Stimulated activated CD8-positive, alpha-beta memory T cell treated with anti-CD3 and anti-CD28 coated beads, Interleukin-15, amount 100 ng/mL, for 4 hours (primary cell): Measurements from ENCODE around the gene CAMKMT.

Experiments used
- DNase-seq, 2 donors: peaks; one replicate each; pipeline ENCODE4 v3.0.0-alpha.2; 2020; ENCODE audit warnings: low read depth in 2 of 2

Gene CAMKMT

DNA sequence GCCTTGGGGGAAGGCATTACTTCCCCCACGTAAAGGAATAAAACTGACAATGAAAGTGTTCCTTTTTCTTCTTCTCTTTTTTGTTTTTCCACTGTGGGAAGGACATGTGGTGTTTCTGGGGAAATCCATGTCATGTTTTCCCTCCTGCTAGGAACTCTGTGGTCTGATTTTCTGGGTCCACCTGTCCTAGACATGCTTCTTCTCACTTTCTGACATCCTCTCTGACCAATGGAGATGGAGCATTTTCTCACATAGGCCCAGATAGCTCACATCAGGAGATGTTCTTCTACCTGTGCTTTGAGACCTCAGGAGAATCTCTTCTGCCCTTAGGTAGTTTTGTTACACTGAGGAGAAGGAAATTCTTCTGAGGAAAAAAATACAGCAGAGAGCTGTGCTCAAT, 327.8 kb downstream of the CAMKMT start:
- no peak for DNase-seq

DNA sequence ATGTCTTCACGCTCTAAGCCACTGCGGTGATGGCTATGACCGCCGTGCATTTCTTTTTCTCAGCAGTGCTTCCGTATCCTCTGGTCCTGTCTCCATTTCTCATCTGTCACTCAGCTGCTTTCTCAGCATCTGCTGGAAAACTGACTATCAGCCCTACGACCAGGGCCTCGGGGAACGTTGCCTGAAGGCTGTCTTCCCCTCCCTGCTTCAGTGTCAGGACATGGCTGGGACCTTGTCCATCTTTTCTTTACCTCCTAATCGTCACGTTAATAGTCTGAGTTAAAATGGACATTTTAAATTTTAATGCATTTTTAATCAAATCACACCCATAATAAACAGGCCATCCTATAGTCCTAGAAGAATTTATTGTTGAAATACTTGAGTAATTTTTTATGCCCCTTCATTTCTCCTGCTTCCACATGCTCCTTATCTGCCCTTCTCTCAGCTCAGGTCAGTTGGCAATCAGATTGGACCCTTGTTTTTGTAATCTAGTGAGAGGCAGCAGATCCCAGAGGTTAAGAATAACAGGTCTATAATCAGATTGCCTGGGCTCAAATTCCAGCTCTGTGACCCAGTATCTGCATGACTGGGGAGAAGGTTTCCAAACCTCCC, 329.5 kb downstream of the CAMKMT start:
- DNase-seq, result no peak

DNA sequence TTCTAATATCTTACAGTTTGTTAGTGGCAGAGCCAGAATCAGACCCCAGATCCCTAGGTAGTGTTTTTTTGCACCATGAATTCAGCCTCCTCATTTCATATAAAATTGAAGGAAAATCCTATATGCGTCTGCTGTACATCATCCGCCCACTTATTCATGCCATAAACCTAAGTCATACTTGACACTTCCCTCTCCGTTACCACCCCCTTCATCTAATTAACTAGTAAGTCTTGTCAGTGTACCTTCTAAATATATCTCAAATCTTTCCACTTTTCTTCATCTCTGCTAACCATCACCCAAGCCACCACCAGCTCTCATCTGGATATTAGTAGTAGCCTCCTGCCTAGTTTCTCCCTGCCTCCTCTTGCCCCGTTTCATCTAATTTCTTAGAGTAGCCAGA, 331.1 kb downstream of the CAMKMT start:
- no peak for DNase-seq

- no peak for DNase-seq
These were observed 339.1 kb downstream of the CAMKMT start for GRCh38 chr2:44700824-44701223.

DNA sequence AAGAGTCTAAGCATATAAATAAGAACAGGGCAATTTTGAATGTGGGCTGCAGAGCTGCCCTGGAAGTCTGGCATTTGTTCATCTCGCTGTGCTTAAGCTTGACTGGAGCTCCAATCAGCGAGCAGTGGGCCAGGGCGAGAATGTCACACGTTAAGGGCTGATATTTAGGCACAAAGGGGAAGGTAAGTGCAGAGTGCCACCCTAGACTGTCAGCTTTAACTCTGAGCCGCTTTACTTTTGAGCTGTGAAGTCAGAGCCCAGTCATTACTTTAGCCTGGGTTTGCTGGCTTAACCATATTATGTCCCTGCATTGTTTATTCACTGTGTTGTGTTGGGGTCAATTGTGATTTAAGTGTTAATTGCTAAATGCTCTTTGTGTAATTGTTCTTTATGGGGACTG, 343.6 kb downstream of the CAMKMT start:
- no peak for DNase-seq

DNA sequence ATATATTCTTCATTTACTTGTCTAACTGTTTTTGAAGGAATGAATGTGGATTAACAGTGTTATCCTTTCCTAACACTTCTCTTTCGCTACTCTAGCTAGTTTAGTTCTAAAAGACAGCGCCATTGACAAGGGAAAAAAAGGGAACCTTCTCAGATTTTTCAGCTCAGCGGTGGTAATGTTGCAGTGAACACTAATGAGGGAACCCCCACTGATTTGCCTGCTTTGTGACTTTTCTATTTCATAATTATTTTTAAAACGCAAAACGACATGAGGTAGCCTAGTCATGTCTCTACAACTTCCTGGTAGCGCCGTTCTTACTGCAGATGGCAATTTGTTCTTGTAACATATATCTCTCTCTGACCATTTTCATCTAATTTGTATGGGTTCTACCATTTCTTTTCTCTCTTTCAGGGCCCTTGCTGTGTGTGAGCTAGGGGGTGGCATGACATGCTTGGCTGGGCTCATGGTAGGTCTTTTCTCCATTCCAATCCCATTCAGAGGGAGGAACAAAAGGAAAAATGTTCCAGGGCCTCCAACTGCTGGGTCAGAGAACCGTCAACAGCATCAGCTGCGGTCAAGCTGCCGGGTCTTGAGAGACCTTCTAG, 344.2 kb downstream of the CAMKMT start:
- no peak for DNase-seq

DNA sequence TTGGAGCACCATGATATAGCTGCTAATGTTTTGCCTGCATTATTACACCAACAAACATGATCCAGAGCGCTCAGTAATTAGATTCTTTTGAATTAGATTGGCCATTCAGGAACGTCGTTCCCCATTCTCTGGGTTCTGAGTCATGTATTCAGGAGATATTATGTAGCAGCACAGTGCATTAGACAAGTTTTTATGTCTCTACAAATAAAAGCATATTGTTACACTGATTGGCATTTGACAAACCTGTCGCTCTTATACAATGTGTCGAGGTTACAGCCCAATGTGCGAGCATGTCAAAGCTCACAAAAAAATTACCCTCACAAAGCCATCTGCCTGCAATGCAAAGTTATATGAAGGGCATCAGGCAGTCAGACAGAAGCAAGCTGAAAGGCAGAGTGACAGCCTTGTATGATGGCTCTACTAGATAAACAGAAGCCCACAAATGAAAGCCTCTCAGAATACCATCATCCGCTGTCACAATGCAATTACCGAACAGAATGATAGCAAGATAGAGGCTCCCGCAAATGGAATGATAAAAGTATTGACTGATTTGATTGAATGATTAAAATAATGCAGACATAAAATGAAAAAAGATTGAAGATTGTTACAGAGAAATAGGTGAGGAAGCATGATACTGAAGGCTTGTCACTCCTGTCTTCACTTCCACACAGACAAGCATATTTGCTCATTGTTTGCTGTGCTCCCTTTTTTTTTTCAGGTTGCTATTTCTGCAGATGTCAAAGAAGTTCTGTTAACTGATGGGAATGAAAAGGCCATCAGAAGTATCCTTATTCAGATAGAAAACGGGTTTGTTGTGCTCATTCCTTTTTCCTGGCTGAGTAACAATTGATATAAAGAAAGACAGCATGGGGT, 345.2 kb downstream of the CAMKMT start:
- no peak for DNase-seq

DNA sequence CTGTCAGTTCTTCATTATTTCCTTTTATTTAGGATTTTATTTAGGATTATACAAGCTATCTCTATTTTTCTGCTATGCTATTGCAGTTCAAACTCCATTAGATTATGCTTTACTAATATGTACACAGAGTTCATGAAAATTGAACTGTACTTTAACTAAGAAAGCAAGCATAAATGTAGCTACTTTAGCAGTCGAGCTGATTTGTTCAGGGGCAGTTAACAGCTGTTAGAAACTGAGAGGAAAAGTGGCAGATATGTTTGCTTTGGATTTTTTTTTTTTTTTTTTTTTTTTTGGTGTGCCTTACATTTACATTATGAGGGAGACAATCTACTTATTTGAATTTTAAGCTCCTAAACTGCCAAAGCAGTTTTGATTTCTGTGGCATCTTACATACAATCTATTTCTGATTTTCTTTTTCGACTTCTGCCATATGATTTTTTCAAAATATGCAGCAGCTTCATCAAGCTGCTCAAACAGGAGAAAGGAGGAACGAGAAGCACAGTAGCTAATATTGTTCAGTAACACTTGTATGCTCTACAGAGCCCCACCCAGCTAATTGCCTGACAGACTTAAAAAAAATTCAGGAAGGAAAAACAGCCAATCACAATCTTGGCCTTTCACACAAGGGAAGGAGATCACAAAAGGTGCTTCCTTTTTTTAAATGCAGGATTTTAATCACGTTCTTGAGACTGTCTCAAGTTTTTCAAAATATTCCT, 346.4 kb downstream of the CAMKMT start:
- DNase-seq, result no peak

GRCh38 chr2:44708661-44709000, 346.9 kb downstream of the CAMKMT start:
- DNase-seq, result no peak

DNA sequence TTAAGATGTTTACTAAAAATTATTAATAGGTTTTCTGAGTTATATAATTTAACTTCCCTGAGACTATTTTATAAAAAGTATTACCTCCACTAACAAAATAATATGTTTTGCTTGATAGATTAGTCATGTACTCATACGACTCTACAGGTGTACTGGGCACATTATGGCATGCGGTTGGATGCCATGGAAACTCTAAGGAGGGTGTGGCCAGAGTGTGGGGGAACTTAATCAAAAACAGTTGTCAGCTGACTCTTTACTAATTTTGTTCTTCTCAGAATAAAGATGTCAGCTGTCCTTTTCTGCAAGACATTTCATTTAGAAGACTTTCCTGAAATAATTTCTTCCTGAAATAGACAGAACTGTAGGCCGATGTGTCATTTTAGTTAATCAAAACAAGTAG, 351.4 kb downstream of the CAMKMT start:
- no peak for DNase-seq

DNA sequence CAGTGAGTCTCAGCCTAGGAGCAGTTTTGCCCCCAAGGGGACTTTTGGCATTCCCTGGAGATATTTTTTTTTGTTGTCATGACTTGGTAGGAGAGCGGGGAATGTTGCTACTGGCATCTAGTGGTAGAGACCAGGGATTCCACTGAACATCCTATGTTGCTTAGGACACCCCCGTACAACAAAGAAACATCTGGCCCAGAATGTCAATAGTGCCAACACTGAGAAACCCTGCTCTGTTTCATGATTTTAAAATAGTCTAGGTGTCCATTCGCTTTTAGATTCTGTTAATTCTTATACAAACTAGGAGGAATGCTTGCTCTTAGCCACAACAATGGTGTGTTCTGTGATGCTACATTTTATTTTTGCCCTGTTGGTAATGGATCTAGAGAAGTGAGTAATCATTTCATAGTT, 353.9 kb downstream of the CAMKMT start:
- DNase-seq, result no peak

DNA sequence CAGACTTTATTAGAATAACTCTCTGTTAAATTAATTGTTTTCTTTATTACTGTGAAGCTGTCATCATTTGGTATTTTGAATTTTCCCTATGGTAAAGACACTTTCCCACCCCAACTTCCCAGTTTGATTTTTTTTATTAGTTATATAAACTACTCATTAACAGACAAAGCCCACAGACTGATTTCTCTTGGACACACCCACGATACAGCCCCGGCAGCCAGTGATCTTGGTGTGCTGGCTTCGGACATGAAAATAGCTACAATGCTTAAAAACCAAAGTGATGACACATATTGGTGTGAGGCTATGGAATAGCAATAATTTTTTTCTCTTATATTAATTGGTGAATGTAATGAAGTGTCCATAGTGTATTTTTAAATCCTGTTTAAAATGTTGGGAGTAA, 354.4 kb downstream of the CAMKMT start:
- no peak for DNase-seq

GRCh38 chr2:44718431-44718830, 356.7 kb downstream of the CAMKMT start:
- DNase-seq, result no peak

DNA sequence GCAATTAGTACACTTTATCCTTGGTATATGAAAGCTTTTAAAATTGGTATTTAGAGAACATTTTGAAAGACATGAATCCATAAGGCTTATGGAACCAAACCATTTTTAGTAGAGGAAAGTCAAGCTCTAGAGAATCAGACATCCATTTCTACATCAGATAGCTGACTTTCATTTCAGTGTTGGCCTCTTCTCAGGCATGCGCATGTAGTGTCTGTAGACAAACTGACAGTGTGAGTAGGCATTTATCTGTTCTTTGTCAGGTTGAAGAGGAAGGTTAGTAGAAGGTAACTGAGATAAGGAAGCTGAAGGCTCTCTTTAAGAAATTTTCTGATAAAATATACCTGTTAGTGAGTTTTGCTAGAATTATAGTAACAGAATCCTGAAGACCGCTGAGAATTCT, 357.8 kb downstream of the CAMKMT start:
- no peak for DNase-seq

DNA sequence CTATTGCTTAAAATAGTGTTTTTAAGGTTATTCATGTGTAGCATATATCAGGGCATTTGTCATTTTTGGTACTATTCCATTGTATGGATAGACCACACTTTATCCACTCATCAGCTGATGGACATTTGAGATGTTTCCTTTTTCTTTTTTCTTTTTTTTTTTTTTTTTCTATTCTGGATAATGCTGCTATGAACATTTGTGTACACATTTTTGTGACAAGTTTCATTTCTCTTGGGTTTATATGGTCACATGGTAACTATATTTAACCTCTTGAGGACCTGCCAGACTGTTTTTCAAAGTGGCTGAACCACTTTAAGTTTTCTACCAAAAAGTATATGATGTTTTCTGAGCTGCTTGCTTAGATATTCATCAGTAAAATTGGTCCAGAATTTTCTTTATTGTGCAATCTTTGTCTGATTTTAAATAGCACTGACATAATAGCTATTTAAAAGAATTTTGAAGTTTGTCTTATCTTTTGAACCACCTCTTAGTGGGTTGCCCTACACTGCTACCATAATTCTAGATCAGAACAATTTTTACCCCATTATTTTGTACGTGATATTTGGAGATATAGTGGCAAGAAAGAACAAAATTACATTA, 360.4 kb downstream of the CAMKMT start:
- no peak for DNase-seq

GRCh38 chr2:44723921-44724320, 362.2 kb downstream of the CAMKMT start:
- no peak for DNase-seq

DNA sequence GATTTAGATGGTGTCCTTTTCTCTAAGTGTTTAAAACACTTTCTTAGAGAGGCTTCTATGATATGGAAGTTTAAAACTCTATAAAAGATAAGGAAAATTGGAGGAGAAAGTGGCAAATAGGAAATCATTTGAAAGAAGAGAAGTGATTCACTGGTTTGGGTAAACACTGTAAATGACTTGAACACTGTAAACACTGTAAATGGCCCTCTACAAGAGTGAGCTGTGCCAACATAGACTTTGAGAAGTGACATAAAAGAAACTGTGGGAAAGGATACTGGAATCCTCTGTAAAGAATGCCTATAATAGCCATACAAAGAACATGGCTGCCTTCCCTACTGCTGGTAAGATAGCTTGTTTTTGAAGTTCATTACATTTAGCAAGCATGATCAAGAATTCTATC, 368.8 kb downstream of the CAMKMT start:
- no peak for DNase-seq

GRCh38 chr2:44731505-44731904, 369.8 kb downstream of the CAMKMT start:
- no peak for DNase-seq

GRCh38 chr2:44736270-44736942, 374.7 kb downstream of the CAMKMT start:
- DNase-seq, result no peak

DNA sequence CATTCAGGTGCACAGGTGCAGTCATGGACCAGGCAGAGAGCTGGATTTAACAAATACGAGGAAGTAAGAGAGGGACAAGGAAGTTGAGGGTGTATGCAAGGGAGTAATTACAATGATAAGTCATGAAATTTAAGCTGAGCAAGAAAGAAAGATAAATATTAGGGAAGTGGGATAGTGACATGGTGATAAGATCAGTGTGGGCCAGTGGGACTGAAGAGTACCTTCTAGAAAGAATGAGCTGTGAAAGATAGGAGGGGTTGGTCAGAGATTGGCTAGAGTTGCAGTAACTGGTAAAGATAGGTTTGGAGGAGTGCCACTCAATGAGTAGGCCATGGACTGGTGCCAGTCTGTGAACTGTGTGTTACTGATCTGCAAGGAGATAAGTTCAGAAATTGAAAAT, 378.9 kb downstream of the CAMKMT start:
- no peak for DNase-seq

- DNase-seq, result no peak
These were observed 379.8 kb downstream of the CAMKMT start for GRCh38 chr2:44741507-44741906.

DNA sequence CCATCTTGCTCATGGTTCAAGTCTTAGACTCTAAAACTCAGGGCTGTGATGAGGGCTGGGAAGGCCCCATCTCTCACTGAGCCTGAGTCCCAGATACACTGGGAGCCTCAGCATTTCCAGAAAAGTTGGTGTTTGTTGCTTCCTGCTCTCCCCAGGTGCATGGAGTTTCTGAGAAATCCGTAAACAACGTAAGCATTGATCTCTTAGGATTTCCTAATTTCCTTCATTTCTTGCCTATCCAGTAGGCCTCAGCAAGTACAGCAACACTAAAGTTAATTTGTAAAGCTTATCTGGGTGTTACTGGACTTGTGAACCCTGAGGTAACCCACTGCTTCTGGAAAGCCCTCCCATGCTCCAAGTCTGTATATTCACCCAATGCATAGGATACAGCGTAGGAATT, 380.3 kb downstream of the CAMKMT start:
- no peak for DNase-seq
